Measurements from ENCODE around the gene TMEM263.

DNA sequence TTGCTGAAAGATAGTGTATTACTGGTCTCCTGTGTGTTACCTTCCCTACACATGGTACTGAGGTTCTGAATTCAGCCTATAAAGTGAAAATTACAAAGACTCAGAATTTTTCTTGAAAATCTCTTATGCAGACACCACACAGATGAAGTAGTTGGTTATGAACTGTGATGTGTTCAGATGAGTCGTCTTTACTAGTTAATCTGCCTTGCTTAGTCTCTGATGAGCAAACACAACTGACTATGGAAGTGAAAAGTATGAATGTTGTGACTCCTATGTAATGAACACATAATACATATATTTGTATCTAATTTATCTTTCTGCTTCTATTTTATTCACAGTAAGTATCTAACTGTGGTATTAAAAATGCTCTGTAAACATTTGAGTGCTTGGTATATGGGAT lies 26.5 kb downstream of the TMEM263 start:
- TF ChIP-seq RXRA (IDR thresholded peaks at IDR 0.05; ENCODE audit: insufficient read depth, low read depth, low read length) (no peak), POLR2A (IDR thresholded peaks at IDR 0.05; ENCODE audit: control extremely low read depth in 1 of 2, low read depth in 2 of 2, low read length in 2 of 2) (no peak), FOSL1 (IDR thresholded peaks at IDR 0.05; ENCODE audit: insufficient read depth, low read depth, low read length) (no peak), POLR2AphosphoS5 (IDR thresholded peaks at IDR 0.05; ENCODE audit: low read depth, low read length) (no peak)
- TF ChIP-seq, protein P1, sequence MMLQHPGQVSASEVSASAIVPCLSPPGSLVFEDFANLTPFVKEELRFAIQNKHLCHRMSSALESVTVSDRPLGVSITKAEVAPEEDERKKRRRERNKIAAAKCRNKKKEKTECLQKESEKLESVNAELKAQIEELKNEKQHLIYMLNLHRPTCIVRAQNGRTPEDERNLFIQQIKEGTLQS (IDR thresholded peaks at IDR 0.05; ENCODE audit: insufficient read depth, low read depth, low read length): no peak

Measured in H1 (cell line).